ENCODE results near the gene SPOCK1.

- TF ChIP-seq NFIC (IDR thresholded peaks at IDR 0.05; ENCODE audit: low read length) (no peak), REXO4 (CRISPR knock-in tag; IDR thresholded peaks at IDR 0.05; ENCODE audit: borderline replicate concordance) (no peak), ZNF33A (CRISPR knock-in tag; IDR thresholded peaks at IDR 0.05; ENCODE audit: borderline replicate concordance) (no peak), PRPF4 (IDR thresholded peaks at IDR 0.05; ENCODE audit: low read depth, low read length, poor library complexity, severe bottlenecking) (no peak), TCF7L2 (IDR thresholded peaks at IDR 0.05; ENCODE audit: low read depth, low read length) (no peak), HNRNPLL (IDR thresholded peaks at IDR 0.05; ENCODE audit: low read depth, low read length, poor library complexity, severe bottlenecking) (no peak), PTBP1 (IDR thresholded peaks at IDR 0.05; ENCODE audit: low read depth, low read length, poor library complexity, severe bottlenecking) (no peak)
Observed at GRCh38 chr5:137152616-137153015, 346.5 kb downstream of the SPOCK1 start.
